ENCODE measurements around the gene ABCA4.

The ABCA4 gene

GRCh38 chr1:94026619-94027380 is 94.1 kb downstream of the ABCA4 start:
- no peak overlapping the region for H3K27ac ChIP-seq
- TF ChIP-seq CTCF (IDR thresholded peaks at IDR 0.05): no peak
- DNase-seq (ENCODE audit: low spot score): no peak
- H3K4me3 ChIP-seq: no peak overlapping the region

GRCh38 chr1:94025383-94026340 is 95.3 kb downstream of the ABCA4 start:
- Histone ChIP-seq H3K27ac (no peak overlapping the region), H3K4me3 (no peak overlapping the region)
- TF ChIP-seq CTCF (IDR thresholded peaks at IDR 0.05): peak; percentile 59
- DNase-seq (ENCODE audit: low spot score): no peak

- TF ChIP-seq CTCF (IDR thresholded peaks at IDR 0.05): no peak
- H3K4me3 ChIP-seq: no peak overlapping the region
- no peak overlapping the region for H3K27ac ChIP-seq
- DNase-seq (ENCODE audit: low spot score): no peak
Observed at GRCh38 chr1:94024104-94024792, 96.7 kb downstream of the ABCA4 start.

GRCh38 chr1:94022471-94023189 is 98.3 kb downstream of the ABCA4 start:
- peak overlapping the region in 1 of 2 donors; percentile 39 for H3K27ac ChIP-seq
- TF ChIP-seq CTCF (IDR thresholded peaks at IDR 0.05): no peak
- DNase-seq (ENCODE audit: low spot score): no peak

GRCh38 chr1:94020764-94021579 is 100.0 kb downstream of the ABCA4 start:
- DNase-seq (ENCODE audit: low spot score): no peak
- H3K4me3 ChIP-seq: no peak overlapping the region
- TF ChIP-seq CTCF (IDR thresholded peaks at IDR 0.05): no peak
- H3K27ac ChIP-seq: no peak overlapping the region

More at GRCh38 chr1:94022471-94023189, 98.3 kb downstream of the ABCA4 start:
- no peak overlapping the region for H3K4me3 ChIP-seq

GRCh38 chr1:94019327-94019726 is 101.6 kb downstream of the ABCA4 start:
- no peak overlapping the region for H3K4me3 ChIP-seq
- TF ChIP-seq CTCF (IDR thresholded peaks at IDR 0.05): no peak
- no peak for DNase-seq (ENCODE audit: low spot score)
- H3K27ac ChIP-seq: no peak overlapping the region
